AG04449 (cell line): ENCODE results near the gene LCN15.

Source experiments
- CTCF ChIA-PET: fragments of 350-600 bp; formaldehyde crosslinking; extraction: SDS; loops from one replicate; lab custom pipeline; 2021; ENCODE audit warnings: antibody characterized with exemption; lab: Yijun Ruan, JAX
- POLR2A ChIA-PET: fragments of 400-600, 350-600 bp; formaldehyde crosslinking; extraction: SDS; loops from one replicate; lab custom pipeline; 2020; ENCODE audit warnings: antibody characterized with exemption, inconsistent platforms; lab: Yijun Ruan, JAX
- DNase-seq: peaks from one replicate; pipeline ENCODE4 v3.0.0-alpha.2; 2010; ENCODE audit warnings: low read depth, low spot score
- H3K4me3 ChIP-seq: 2 replicates; pipeline ENCODE4 v1.5.1; 2011; ENCODE audit warnings: low read depth, mild to moderate bottlenecking, control low read depth, low read length
- TF ChIP-seq, protein P1 (sequence below): IDR thresholded peaks from one replicate; pipeline ENCODE4 v1.5.1; 2011; ENCODE audit warnings: mild to moderate bottlenecking, moderate library complexity, low read length, control low read depth, inconsistent platforms; ENCODE audit not compliant: insufficient read depth; ENCODE audit errors: missing control alignments

LCN15 gene

DNA sequence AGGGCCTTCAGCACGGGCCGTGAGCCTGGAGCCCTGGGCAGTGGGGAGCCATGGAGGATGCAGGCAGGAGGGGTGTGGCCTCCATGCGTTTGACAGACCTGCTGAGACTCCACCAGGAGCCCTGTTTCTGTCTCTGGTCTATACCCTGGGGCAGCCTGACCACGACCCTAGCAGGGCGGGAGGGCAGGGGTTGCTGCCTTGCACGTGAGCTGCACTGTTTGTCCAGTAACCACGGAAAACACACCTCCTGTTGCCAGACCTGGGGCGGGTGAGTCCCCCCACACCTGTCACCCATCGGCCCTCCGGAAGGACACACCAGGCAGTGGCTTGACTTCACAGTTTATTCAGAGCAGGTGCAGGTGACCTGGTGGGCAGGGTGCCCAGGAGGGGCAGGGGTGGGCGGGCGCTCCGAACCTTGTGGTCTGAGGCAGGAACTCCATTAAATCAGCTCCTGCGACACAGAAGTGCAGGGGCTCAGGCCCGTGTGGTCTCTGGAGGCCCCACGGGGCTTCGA lies 10.2 kb downstream of the LCN15 start:
- TF ChIP-seq, protein P1, sequence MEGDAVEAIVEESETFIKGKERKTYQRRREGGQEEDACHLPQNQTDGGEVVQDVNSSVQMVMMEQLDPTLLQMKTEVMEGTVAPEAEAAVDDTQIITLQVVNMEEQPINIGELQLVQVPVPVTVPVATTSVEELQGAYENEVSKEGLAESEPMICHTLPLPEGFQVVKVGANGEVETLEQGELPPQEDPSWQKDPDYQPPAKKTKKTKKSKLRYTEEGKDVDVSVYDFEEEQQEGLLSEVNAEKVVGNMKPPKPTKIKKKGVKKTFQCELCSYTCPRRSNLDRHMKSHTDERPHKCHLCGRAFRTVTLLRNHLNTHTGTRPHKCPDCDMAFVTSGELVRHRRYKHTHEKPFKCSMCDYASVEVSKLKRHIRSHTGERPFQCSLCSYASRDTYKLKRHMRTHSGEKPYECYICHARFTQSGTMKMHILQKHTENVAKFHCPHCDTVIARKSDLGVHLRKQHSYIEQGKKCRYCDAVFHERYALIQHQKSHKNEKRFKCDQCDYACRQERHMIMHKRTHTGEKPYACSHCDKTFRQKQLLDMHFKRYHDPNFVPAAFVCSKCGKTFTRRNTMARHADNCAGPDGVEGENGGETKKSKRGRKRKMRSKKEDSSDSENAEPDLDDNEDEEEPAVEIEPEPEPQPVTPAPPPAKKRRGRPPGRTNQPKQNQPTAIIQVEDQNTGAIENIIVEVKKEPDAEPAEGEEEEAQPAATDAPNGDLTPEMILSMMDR, result no peak
- DNase-seq, result no peak
- CTCF ChIA-PET, result interaction anchor here (0.6 to 1.7 kb wide), 3 partner anchors 10 to 18 kb away, joined by 3 to 5 read pairs (median 3); partner anchors contain the start of gene LCN15

DNA sequence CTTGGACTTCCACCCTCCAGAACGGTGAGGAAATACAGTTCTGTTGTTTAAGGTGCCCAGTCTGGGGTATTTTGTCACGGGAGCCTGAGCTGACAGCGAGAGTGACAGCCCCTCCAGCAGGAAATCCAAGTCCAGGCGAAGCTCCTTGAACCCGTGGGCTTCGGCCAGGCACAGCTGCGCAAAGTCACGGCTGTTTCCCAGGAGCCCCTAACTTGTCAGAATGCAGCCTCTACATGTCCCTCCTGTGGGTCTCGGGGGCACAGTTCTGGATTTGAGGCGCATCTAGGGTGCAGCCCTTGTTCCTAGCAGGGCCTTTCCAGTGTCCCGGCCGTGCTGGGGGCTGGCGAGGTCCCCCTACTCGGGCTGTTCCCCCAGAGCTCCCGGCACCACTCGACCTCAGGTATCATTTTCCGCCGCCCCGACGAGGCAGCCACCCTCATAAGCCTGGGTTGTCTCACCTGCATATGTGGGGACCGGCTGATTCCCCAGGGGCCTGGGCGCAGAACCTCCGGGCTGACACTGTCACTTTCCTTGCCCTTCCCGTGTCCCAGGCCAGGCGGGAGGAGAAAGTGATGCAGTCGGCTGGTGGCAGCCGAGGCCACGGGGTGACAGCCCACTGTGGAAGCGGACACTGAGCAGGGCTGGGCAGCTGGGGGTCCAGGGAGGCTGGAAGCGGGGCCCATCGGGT lies 10.8 kb downstream of the LCN15 start:
- CTCF ChIA-PET, result no interaction called here
- no peak for DNase-seq
- no peak overlapping the region for H3K4me3 ChIP-seq
- TF ChIP-seq, protein P1, result no peak
- POLR2A ChIA-PET, result no interaction called here

More for the DNA sequence above, 10.2 kb downstream of the LCN15 start:
- POLR2A ChIA-PET, result interaction anchor here (1.0 kb wide), 1 partner anchor 26 kb away, joined by 4 read pairs; no protein-coding TSS in a partner anchor
- no peak overlapping the region for H3K4me3 ChIP-seq

DNA sequence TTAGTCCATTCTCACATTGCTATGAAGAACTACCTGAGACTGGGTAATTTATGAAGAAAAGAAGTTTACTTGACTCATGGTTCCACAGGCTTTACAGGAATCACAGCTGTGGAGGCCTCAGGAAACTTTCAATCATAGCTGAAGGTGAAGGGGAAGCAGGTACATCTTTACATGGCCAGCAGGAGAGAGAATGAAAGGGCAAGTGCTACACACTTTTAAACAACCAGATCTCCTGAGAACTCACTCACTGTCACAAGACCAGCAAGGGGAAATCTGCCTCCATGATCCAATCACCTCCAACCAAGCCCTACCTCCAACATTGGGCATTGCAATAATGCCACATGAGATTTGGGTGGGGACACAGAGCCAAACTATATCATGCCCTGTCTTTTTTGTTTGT lies 12.5 kb downstream of the LCN15 start:
- TF ChIP-seq, protein P1, result no peak
- ChIA-PET CTCF (interaction anchor here (1.0 to 3.1 kb wide), 5 partner anchors 8 to 24 kb away, joined by 3 to 19 read pairs (median 7); no protein-coding TSS in a partner anchor), POLR2A (no interaction called here)
- no peak for DNase-seq
- no peak overlapping the region for H3K4me3 ChIP-seq

DNA sequence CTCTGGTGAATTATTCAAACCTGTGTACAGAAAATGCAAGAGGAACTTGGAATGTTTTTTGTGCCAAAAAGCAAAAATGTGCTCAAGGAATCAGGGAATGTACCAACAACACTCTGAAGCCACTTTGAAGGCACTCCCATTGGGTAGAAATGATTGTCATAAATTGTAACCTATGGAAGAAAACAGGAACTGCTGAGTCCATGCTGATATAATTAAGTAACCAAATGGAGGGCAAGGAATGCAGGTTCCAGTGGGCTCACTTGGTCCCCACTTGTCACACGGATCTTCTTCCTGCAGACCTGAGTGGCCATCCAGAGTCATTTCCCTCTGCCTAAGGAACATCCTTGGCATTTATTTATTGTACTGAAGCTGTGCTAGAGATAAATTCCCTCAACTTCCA lies 13.1 kb downstream of the LCN15 start:
- H3K4me3 ChIP-seq, result no peak overlapping the region
- TF ChIP-seq, protein P1, result no peak
- ChIA-PET POLR2A (no interaction called here), CTCF (interaction anchor here (1.0 to 3.1 kb wide), 5 partner anchors 9 to 24 kb away, joined by 3 to 19 read pairs (median 7); no protein-coding TSS in a partner anchor)
- no peak for DNase-seq

- POLR2A ChIA-PET, result no interaction called here
- no peak overlapping the region for H3K4me3 ChIP-seq
- no peak for DNase-seq
- CTCF ChIA-PET, result interaction anchor here (1.8 to 3.1 kb wide), 4 partner anchors 9 to 23 kb away, joined by 6 to 19 read pairs (median 7); no protein-coding TSS in a partner anchor
- TF ChIP-seq, protein P1, result no peak
These were observed 13.8 kb downstream of the LCN15 start for GRCh38 chr9:136750526-136750925.
